Effector CD8-positive, alpha-beta T cell (primary cell): ENCODE data around the gene PXK.
A peak's percentile ranks its signal among the peaks of the same experiment; 100 is the strongest.
"Not testable (repeated sequence)": the region's sequence is repeated elsewhere in the genome, so short reads cannot be mapped to it uniquely, and the experiment has no call there.

Experiments used
- DNase-seq: peaks from one replicate; lab custom pipeline; 2025; lab: John Stamatoyannopoulos, UW
- total RNA-seq, 4 experiments: gene quantifications; one replicate each; lab custom pipeline; 2026; lab: John Stamatoyannopoulos, UW

Gene PXK
- 37.5 to 74.0 (median 47.9) reads per million in 4 experiments for total RNA-seq

DNA sequence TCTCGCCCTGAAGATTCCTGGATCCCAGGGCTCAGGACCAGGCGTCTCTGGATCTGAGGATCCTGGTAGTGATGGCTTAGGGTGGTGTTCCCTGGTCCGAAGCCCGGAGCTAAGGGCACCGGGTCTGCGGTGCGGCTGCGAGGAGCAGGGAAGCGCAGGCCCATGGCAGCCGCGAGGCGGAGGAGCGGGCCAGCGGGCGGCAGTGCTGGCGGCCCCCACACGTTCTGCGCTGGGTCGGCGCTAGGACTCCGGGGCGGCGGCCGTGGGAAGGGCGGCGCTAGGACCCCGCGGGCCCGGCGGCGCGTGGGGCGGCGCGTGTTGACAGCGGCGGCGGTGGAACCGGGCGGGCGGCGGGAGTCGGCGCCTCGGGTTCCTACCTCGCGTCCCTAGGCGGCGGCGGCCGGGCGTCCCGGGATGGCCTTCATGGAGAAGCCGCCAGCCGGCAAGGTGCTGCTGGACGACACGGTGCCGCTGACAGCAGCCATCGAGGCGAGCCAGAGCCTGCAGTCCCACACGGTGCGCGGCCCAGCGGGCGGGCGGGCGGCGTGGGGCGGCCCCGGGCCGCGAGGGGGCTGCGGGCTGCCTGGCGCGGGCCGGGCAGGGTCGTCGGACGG, at the start of gene PXK:
PXK (plus strand) TSS at position 318 of the 614 bp plus-strand sequence; CDS start at position 415, 97 bp downstream.
- peak; percentile 53 for DNase-seq

DNA sequence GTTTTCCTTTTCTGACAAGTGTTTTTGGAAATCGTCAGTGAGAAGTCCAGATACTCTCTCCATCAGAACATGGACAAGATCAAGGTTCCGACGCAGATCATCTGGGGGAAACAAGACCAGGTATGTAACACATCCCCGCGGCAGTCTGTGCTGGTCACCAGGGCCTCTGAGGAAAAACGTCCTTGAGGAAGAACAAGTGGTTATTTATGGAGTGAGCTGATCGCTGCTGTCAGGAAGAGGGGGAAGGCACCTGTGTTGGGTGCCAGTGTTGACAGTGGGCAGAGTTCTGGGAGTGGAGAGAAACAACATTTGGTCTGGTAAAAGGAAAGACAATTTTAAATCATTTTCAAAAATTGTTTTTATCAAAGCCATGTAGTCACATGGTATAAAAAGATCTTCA, 47.4 kb upstream of the PXK start:
- DNase-seq, result no peak

DNA sequence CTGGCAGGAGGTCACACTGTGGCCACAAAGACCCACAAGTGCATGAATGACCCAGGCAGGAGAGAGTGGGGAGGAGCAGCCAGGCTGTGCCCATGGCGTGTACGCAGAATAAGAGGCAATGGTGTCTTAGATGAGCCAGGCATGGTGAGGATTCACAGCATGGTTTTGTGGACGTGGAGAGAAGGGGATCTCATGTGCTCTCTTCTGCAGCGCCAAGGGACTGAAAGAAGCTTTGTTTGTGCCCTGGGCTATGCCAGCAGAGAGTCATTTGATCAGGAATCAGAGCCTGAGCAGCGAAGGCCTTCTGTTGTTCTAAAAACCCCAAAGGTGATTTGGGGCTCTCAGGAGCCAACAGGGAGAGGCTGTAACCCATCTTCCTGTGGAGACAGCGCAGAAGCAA, 45.3 kb upstream of the PXK start:
- no peak for DNase-seq

DNA sequence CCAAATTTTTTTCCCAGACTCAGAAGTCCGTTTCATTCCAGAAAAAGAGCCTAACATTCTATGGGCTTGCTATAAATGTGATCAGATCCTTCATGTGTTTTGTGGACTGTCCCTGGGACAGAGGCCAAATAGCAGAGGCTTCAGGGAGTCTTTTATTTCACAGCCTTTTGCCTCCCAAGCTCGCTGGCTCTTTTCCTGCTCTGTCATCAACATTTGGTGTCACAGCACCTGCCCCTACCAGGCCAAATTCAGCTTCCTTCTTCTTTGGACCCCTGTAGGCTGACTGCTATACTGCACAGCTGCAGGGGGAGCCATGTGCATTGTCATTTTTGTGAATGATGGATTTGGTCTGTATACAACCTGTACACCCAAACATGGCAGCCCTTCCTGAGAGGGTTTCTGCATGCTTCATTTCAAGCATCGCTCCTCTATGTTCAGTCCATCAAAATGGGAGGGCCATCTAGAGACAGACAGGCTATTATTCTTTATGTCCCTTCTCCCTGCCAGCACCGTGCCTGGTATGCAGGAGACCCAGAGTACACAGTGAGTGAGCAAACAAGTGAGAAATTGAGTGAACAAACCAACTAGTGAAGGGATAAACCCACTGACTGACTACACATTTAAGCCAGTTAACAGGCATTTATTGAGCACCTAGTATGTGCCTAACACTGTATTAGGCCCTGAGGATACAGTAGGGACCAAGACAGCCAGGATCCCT, 44.5 kb upstream of the PXK start:
- DNase-seq, result no peak

DNA sequence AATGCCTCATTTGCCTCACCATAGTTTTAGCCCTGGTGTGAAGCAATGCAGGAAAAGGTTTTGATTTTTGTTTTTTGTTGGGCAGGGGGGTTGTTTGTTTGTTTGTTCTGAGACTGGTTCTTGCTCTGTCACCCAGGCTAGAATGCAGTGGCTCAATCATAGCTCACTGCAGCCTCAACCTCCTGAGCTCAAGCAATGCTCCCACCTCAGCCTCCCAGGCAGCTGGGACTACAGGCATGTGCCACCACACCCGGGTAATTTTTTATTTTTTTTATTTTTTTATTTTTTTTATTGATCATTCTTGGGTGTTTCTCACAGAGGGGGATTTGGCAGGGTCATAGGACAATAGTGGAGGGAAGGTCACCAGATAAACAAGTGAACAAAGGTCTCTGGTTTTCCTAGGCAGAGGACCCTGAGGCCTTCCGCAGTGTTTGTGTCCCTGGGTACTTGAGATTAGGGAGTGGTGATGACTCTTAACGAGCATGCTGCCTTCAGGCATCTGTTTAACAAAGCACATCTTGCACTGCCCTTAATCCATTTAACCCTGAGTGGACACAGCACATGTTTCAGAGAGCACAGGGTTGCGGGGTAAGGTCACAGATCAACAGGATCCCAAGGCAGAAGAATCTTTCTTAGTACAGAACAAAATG, 43.6 kb upstream of the PXK start:
- not testable (repeated sequence) for DNase-seq

DNA sequence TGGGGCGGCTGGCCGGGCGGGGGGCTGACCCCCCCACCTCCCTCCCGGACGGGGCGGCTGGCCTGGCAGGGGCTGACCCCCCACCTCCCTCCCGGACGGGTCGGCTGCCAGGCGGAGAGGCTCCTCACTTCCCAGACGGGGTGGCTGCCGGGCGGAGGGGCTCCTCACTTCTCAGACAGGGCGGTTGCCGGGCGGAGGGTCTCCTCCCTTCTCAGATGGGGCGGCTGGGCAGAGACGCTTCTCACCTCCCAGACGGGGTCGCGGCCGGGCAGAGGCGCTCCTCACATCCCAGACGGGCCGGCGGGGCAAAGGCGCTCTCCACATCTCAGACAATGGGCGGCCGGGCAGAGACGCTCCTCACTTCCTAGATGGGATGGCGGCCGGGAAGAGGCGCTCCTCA, 42.2 kb upstream of the PXK start:
- DNase-seq, result not testable (repeated sequence)

DNA sequence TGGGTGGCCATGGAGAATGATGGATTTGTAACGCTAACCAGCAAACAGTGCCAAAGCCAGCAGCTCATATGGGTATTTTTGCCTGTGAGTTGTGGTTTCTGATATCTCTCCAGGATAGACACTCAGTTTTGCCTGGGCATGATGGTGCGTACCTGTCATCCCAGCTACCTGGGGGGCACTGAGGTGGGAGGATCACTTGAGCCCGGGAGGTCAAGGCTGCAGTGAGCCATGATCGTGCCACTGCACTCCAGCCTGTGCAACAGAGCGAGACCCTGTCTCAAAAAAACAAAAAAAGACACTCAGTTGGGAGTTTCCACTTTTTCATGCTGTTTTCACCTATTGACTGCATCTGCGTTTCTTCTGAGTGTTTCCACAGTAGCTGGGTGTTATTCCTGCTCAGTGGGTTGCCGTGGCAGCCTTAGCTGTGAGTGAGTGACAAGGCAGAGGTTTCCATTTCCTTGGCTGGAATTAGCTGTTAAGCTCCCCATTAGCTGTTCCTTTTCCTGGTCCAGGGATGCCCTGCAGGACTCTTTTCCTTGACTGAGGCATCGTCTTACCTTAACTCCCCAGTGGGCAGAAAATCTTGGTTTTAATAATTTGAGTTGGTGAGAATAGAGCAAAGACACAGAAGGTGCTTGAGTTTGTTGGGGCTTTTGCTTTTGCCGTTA, 40.9 kb upstream of the PXK start:
- DNase-seq, result no peak

DNA sequence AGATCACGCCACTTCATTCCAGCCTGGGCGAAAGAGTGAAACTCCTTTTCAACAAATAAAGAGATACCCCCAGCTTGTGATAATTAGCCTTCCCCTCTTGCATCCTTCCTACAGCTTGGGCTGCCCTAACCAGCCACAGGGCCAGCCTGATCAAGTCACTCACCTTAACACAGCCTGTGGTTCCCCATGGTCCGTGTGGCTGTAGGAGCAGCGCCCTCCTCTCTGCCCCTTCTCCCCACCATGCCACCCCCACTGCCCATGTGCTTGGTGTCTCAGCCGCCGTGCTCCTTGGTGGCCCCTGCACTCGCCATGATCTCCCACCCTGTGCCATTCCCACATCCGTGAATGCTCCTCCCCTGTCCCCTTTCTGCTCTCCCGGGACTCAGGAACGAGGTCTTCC, 39.8 kb upstream of the PXK start:
- no peak for DNase-seq

DNA sequence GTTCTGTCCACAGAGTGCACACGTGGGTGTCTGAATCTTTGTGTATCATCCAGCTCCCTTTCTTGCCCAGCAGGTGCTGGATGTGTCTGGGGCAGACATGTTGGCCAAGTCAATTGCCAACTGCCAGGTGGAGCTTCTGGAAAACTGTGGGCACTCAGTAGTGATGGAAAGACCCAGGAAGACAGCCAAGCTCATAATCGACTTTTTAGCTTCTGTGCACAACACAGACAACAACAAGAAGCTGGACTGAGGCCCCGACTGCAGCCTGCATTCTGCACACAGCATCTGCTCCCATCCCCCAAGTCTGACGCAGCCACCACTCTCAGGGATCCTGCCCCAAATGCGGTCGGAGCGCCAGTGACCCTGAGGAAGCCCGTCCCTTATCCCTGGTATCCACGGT, 39.2 kb upstream of the PXK start:
- DNase-seq, result no peak

DNA sequence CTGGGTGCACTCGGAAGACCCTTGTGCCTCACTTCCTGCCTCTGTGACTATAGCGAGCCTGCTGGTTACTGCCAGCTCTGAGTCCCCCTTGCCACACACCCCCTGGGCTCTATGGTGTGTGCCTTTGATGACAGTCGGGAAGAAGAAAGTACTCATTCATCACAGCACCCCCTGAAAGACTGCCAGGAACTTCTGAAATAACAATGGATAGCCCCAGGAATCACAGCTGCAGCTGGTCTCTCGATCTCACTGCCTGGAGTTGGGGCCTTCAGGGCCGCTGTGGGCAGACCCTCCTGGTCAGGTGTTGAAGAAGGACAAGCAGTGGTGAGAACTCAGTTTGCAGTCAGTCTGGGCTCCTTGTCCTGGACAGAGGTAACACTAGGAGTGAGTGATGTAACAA, 36.4 kb upstream of the PXK start:
- DNase-seq, result no peak

DNA sequence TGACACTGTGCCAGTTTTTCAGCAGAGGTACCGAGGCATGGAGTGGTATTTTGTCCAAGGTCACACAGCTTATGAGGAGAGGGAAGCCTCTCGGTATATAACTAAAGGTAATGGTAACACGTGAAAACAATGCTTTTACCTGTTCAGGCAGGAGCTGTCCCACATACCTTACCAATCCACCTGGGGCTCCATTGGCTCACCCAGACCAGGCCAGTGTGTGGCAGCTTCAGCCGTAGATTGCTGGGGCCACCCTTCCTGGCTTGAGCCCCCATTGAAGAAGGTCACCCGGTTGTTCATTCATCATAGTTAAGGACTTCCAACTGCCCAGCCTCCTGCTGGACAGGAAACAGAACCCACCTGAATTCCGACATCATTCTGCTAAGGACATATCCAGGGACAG, 35.8 kb upstream of the PXK start:
- DNase-seq, result no peak

DNA sequence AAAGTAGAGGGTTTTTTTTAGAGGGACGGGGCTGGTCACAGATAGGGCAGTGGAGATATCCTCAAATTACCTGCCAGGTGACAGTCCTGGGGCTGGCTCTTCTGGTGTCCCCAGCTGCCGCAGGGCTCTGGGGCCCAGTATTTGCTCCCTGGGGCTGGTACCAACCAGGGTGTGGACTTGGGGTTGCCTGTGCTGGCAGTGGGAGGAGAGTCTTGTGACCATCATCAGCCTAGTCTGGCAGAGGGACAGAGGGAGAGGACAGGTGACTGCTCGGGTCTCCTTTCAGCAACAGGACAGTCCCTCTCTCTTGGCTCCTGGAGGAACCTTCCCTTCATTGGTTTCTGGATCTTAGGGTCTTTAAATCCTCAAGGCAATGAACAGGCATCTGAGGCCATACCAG, 34.5 kb upstream of the PXK start:
- DNase-seq, result no peak

DNA sequence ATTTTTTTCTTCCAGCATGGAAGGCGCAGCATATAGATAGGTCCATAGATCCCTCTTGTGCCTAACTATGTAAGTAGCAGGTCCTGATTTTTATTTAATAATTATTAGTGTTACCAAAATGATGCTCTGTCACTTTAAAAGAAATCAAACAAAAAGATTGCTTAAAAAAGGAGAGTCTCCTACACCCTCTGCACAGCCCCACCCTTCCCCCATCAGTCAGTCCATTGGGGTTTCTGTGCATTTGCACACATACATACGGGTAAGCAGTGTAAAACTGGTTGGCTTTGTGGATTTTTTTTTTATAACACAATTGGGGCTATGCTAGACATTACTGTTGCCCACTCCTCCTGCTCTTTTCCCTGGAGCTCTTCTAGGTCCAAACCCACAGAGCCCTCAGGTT, 33.6 kb upstream of the PXK start:
- no peak for DNase-seq

DNA sequence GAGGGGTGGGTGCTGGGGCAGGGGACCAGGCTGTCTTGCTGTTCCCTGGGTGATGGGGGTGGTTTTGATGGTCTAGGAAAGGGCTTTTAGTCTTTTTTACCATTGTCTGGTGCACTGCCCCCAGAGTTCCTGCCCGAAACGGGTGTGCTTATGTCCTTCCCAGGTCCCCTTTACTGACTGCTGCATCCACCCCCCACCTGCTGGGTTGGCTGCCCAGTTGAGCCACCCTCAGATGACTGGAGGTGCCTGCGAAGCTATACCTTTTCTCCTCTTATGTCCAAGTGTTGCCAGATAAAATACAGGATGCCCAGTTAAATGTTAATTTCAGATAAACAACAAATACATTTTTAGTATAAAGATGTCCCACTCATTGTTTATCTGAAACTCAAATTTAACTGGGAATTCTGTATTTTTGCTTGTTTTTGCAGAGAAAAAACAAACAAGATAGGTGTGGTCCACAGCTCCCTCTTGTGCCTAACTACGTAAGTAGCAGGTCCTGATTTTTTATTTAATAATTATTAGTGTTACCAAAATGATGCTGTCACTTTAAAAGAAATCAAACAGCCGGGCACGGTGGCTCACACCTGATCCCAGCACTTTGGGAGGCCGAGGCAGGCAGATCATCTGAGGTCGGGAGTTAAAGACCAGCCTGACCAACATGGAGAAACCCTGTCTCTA, 32.7 kb upstream of the PXK start:
- no peak for DNase-seq

DNA sequence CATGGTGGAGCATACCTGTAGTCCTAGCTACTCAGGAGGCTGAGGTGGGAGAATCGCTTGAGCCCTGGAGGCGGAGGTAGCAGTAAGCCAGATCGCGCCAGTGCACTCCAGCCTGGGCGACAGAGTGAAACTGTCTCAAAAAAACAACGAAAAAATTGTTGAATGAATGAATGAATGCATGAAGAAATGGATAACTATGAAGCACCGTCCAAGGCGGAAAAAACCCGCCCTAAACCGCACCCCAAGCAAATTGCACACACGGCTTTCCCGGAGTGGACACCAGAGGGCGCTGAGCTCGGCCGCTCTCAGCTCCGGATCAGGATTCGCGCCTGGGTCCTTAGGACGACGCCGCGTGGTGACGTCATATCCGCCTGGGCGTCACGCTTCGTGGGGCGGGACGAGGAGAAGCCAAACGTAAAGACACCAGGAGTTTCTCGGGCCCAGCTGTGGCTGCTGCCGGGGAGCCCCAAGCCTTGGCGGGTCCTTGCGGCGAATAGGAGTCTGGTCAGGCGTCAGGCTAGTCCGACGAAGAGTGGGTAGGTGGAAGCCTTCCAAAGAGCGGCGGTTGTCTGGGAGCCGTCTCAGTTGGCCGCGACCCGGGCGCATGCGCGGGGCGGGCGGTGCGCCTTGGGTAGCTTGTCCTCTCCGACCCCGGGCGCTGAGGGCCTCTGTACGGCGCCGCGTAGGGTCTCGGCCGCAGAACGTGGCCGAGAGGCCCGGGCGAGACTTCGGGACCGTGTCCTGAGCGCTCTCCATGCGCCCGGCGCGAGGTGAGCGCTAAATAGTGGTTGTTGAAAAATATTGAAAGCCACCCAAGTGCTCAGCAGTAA, 26.6 kb upstream of the PXK start, which contains the start of the genes HTD2 and RPP14:
HTD2 (plus strand) TSS at position 639 of the 830 bp plus-strand sequence. CDS start 11,094 bp downstream, outside the sequence.
RPP14 (plus strand) TSS at position 364 of the 830 bp plus-strand sequence. CDS start 4,085 bp downstream, outside the sequence.
- peak; percentile 96 for DNase-seq

DNA sequence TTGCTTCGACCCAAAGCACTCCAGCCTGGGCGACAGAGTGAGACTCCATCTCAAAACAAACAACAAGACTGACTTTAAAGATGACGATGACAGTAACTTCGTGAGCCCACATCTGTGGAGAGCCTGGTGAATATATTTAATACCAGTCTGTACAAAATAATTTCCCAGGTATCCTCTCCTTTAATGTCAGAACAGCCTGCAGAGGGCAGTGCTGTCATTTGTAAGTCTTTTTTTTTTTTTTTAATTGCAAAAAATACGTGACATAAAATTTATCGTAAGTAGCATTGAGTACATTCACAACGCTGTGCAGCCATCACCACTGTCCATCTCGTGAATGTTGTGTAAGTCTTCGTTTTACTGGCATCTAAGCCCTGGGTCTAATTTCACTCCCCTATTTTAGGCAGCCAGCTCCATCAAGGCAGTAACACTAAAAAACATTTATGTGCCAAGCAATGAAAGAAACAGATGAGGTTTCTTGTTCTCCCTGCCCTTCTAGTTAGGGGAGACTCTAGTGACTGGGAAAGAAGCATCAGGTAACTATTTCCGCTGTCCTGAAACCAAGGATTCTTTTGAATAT, 25.0 kb upstream of the PXK start:
- DNase-seq, result no peak

DNA sequence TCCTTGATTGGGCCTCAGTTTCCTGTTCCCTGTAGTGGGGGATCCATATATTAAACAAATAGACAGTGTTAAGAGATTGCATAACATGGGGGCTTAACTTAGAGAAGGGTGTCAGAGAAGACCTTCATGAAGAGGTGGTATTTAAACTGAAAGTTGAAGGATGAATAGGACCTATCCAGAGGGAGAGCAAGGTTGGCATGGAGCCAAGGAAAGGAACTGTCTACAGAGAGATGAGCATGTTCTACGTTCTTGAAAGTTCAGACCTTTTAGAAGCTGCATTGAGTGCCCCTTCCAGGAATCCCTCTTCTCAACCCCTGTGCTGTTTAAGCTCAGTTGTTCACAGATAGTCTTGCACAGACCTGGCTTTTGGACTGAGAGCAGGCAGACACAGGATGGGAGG, 24.0 kb upstream of the PXK start:
- DNase-seq, result no peak

DNA sequence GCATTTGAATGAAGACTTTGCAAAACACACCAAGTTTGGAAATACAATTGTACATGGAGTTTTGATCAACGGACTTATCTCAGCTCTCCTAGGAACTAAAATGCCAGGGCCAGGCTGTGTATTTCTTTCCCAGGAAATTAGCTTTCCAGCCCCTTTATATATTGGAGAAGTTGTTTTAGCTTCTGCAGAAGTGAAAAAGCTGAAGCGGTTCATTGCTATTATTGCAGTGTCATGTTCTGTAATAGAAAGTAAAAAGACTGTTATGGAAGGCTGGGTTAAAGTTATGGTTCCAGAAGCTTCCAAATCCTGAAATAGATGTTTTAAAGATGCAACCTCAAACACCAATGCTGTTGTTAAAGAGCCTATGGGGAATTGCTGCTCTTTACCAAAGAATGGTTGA, 14.9 kb upstream of the PXK start:
- DNase-seq, result no peak

DNA sequence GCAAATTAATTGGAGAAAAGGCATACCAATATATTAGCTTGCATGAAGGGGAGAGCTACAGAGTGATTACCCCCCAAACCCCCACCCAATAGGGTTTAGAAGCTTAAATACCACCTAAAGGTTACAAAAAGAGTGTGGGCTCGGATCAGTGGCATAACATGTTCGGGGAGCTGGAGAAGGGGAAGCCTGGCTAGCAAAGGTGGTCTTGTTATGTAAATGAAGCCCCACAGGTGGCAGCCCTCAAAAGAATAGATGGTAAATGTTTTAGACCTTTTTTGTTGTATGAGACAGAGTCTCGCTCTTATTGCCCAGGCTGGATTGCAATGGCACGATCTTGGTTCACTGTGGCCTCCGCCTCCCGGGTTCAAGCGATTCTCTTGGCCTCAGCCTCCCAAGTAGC, 10.9 kb upstream of the PXK start:
- no peak for DNase-seq

DNA sequence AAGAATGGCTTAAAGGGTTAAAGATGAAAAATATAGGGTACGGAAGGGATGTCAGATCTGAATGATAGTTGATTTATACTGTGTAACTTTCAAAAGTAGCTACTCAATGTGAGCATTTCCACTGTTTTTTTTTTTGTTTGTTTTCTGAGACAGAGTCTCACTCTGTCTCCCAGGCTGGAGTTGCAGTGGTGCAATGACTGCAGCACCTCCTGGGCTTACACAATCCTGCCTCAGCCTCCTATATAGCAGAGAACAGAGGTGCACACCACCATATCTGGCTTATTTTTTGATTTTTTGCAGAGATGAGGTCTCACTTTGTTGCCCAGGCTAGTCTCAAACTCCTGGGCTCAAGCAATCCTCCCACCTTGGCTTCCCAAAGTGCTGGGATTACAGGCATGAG, 9.9 kb upstream of the PXK start:
- no peak for DNase-seq
